Kidney (tissue), 14 donors: Measurements from ENCODE around the gene FAM78B. TPM values are rescaled to one million over a fixed set of nuclear protein-coding genes. Genes with fewer than 3 reads are reported as not detected.

Source experiments
- DNase-seq, 5 donors: peaks; one replicate each; pipeline ENCODE4 v3.0.0-alpha.2; 2013 to 2020
- FAIRE-seq: peaks from 2 replicates; lab custom pipeline; 2012; peaks lifted over from hg19 to GRCh38; lab: Jason Lieb, UNC
- H3K27ac ChIP-seq, 2 donors: one replicate each; pipeline ENCODE4 v1.7.0; 2013; ENCODE audit warnings: low read depth in 2 of 2, low read length in 2 of 2, inconsistent platforms in 1 of 2
- H3K27me3 ChIP-seq: one replicate; pipeline ENCODE4 v1.7.1; 2013; ENCODE audit warnings: low read length, inconsistent platforms; ENCODE audit not compliant: control insufficient read depth, insufficient read depth
- H3K36me3 ChIP-seq, 3 donors: one replicate each; pipeline versions ENCODE4 v1.7.0 to v1.7.1; 2013; ENCODE audit warnings: low read length in 3 of 3, control low read depth in 1 of 3, inconsistent platforms in 1 of 3; ENCODE audit not compliant: insufficient read depth in 3 of 3, control insufficient read depth in 2 of 3
- H3K4me1 ChIP-seq, 3 donors: one replicate each; pipeline versions ENCODE4 v1.7.0 to v1.7.1; 2013; ENCODE audit warnings: low read length in 3 of 3, inconsistent platforms in 1 of 3, low read depth in 1 of 3; ENCODE audit not compliant: control insufficient read depth in 2 of 3, insufficient read depth in 2 of 3
- H3K4me3 ChIP-seq, 3 donors: one replicate each; pipeline versions ENCODE4 v1.7.0 to v1.8.1; 2013; ENCODE audit warnings: low read length in 3 of 3, control low read depth in 1 of 3, inconsistent platforms in 1 of 3
- H3K9ac ChIP-seq, 3 donors: one replicate each; pipeline versions ENCODE4 v1.7.0 to v1.7.1; 2013; ENCODE audit warnings: low read length in 3 of 3, control low read depth in 1 of 3, inconsistent platforms in 1 of 3
- H3K9me3 ChIP-seq, 3 donors: one replicate each; pipeline versions ENCODE4 v1.7.0 to v1.7.1; 2013; ENCODE audit warnings: low read length in 3 of 3, control low read depth in 1 of 3, inconsistent platforms in 1 of 3; ENCODE audit not compliant: control insufficient read depth in 2 of 3, insufficient read depth in 1 of 3
- intact Hi-C: fragments of 100-400 bp; cut with DNase I; formaldehyde crosslinking; loops from one replicate; pipeline ENCODE4 v1.11.1; 2022
- polyA plus RNA-seq: library from polyadenylated mRNA; stranded (reverse); fragments of 350-450 nt; fragmentation: Illumina TruSeq; extraction: RNeasy Lipid Tissue Mini Kit (QIAGEN cat#74804); gene quantifications from one replicate; pipeline ENCODE4 v1.2.3, GENCODE V29; 2014; ENCODE audit warnings: low read depth, low replicate concordance; ENCODE audit not compliant: insufficient read depth
- total RNA-seq: library from RNA; stranded (reverse); fragmentation: NEBNext Ultra II Directional; extraction: Animal tissue kit (Norgen Biotek cat#: 25700); gene quantifications from one replicate; pipeline ENCODE4 v1.2.1, GENCODE V29; 2021
- TF ChIP-seq, protein P1 (sequence below): IDR thresholded peaks from 3 replicates; pipeline ENCODE4 v1.5.1; 2012; ENCODE audit warnings: mild to moderate bottlenecking, moderate library complexity, borderline replicate concordance; ENCODE audit not compliant: insufficient read depth; ENCODE audit errors: extremely low read depth
- donor health status: control.
- donor health status: control.
- donor health status: control.
- donor health status: control.
- donor health status: control.
- donor health status: DM: yes; HTN: yes; CAD: no.
- donor health status: Normal renal cell carcinoma (clear cell type).

Gene FAM78B
- total and polyA plus RNA-seq, 2 donors from 2014 or later, result 1.4 TPM

DNA sequence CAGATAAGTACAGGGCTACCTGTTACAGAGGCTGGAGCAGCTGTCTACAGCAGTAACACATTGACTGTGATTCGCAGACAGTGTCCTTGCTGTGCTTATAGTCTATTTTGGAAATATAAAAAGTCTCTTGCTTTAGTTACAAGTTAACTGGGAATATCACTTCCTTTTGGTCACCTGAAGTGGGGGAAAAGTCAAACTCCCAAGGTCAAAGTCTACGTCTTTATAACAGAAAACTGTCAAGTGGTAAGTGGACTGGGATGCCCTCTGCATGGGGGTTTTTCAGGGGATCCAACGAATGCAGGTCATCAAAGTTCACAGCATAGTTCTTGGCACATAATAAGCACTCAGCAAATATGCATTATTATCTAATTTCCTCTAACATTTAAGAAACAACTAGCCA lies 55.4 kb downstream of the FAM78B start:
- Histone ChIP-seq H3K27ac (no peak overlapping the region), H3K27me3 (no peaks in the 10 kb centered on the region), H3K36me3 (no peaks in the 10 kb centered on the region), H3K9me3 (no peaks in the 10 kb centered on the region), H3K9ac (no peak overlapping the region), H3K4me1 (peaks cover 0 to 12% (median 4%) of the 10 kb centered on the region in 3 donors), H3K4me3 (no peak overlapping the region)
- TF ChIP-seq, protein P1, sequence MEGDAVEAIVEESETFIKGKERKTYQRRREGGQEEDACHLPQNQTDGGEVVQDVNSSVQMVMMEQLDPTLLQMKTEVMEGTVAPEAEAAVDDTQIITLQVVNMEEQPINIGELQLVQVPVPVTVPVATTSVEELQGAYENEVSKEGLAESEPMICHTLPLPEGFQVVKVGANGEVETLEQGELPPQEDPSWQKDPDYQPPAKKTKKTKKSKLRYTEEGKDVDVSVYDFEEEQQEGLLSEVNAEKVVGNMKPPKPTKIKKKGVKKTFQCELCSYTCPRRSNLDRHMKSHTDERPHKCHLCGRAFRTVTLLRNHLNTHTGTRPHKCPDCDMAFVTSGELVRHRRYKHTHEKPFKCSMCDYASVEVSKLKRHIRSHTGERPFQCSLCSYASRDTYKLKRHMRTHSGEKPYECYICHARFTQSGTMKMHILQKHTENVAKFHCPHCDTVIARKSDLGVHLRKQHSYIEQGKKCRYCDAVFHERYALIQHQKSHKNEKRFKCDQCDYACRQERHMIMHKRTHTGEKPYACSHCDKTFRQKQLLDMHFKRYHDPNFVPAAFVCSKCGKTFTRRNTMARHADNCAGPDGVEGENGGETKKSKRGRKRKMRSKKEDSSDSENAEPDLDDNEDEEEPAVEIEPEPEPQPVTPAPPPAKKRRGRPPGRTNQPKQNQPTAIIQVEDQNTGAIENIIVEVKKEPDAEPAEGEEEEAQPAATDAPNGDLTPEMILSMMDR, result no peak
- intact Hi-C loops, result no loop called here
- FAIRE-seq, result no peak
- no peak for DNase-seq

DNA sequence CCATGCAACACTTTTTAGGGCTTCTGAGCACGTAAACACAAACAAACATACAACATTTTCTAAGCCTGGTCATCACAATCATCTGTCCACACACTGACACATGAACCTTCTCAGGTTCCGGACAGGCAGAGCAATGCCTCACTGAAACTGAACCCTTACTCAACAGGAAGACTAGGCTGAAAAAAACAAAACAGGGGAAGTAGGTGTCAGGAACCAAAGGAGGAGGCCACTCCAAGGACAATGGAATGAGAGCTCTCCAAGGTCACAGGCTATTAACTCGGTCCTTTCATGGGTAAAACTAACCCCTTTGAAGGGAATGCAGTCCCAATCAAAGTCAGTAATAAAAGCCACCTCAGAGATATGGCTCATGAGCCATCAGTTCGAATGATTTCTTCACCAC lies 76.6 kb downstream of the FAM78B start:
- Histone ChIP-seq H3K36me3 (no peaks in the 10 kb centered on the region), H3K4me3 (no peak overlapping the region), H3K4me1 (no peaks in the 10 kb centered on the region), H3K27ac (no peak overlapping the region), H3K9ac (no peak overlapping the region), H3K27me3 (no peaks in the 10 kb centered on the region), H3K9me3 (no peaks in the 10 kb centered on the region)
- DNase-seq (peak in 3 of 5 donors; percentile 52 to 86 (median 83)), FAIRE-seq (no peak)
- intact Hi-C loops, result no loop called here
- TF ChIP-seq, protein P1, result no peak

DNA sequence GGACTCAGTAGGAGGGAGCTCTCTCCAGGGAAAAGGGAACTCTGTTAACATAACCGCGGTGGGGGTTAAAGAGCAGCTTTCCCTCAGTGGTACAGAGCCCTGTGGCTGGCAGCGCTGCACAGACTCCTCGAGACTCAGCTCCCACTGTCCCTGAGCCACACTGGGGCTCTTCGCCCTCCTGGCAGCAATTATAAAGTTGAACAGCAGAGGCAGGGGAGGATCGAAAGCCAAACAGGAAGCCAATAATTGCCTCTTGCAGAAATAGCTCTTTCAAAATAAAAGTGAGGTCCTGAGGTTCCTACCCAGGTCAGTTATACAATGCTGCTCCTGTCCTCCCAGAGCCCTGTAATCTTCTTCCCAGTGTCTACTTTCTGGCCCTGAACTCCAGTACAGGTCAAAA lies 77.0 kb downstream of the FAM78B start:
- no peak overlapping the region for H3K27ac ChIP-seq
- H3K4me3 ChIP-seq, result no peak overlapping the region
- FAIRE-seq (no peak), DNase-seq (peak in 2 of 5 donors; percentile 17 to 25)
- no peaks in the 10 kb centered on the region for H3K27me3 ChIP-seq
- H3K4me1 ChIP-seq, result no peaks in the 10 kb centered on the region
- intact Hi-C loops, result no loop called here
- no peak overlapping the region for H3K9ac ChIP-seq
- H3K36me3 ChIP-seq, result no peaks in the 10 kb centered on the region
- TF ChIP-seq, protein P1, result no peak
- no peaks in the 10 kb centered on the region for H3K9me3 ChIP-seq

- DNase-seq (no peak), FAIRE-seq (no peak)
- no peak overlapping the region for H3K9ac ChIP-seq
- no peaks in the 10 kb centered on the region for H3K36me3 ChIP-seq
- H3K27ac ChIP-seq, result no peak overlapping the region
- no peaks in the 10 kb centered on the region for H3K9me3 ChIP-seq
- no peaks in the 10 kb centered on the region for H3K27me3 ChIP-seq
- TF ChIP-seq, protein P1, result no peak
- H3K4me3 ChIP-seq, result no peak overlapping the region
- no peaks in the 10 kb centered on the region for H3K4me1 ChIP-seq
- intact Hi-C loops, result no loop called here
Measured at GRCh38 chr1:166088572-166088955, 78.2 kb downstream of the FAM78B start.
